Measurements from ENCODE around the gene ATP8B4. TPM values are rescaled to one million over a fixed set of nuclear protein-coding genes. Genes with fewer than 3 reads are reported as not detected.

The ATP8B4 gene
- total and polyA plus RNA-seq, 2 of the 8 experiments (the other 6 are each of a cell fraction or from before 2014, with no cell fraction given): 0.17 to 0.24 TPM

- TF ChIP-seq E2F6 (IDR thresholded peaks at IDR 0.05) (no peak), BRCA1 (IDR thresholded peaks at IDR 0.05; ENCODE audit: low read depth, low read length) (no peak), RFX5 (IDR thresholded peaks at IDR 0.05; ENCODE audit: borderline replicate concordance, low read depth, low read length) (no peak), CEBPB (IDR thresholded peaks at IDR 0.05; ENCODE audit: low read depth, low read length) (no peak), POLR2AphosphoS5 (IDR thresholded peaks at IDR 0.05; ENCODE audit: low read depth, low read length) (no peak), ATF2 (IDR thresholded peaks at IDR 0.05; ENCODE audit: low read length) (no peak)
- H2AFZ ChIP-seq (ENCODE audit: low read length): no peak overlapping the region
- FAIRE-seq: no peak
Observed at GRCh38 chr15:49905221-49905620, 213.8 kb downstream of the ATP8B4 start.

More at GRCh38 chr15:49905221-49905620, 213.8 kb downstream of the ATP8B4 start:
- H4K5ac ChIP-seq (ENCODE audit: insufficient read length, low read depth, low read length): no peak overlapping the region
- H3K23me2 ChIP-seq (ENCODE audit: low read depth, low read length): no peaks in the 10 kb centered on the region
- no peak for DNase-seq (ENCODE audit: low read depth in 1 of 2, low spot score in 2 of 2)
- H2AK5ac ChIP-seq (ENCODE audit: low read depth, low read length): no peak overlapping the region
- H3K56ac ChIP-seq (replicated peaks; ENCODE audit: insufficient read length, low read depth, low read length): no peak overlapping the region
- no peak overlapping the region for H2BK20ac ChIP-seq (ENCODE audit: low read length)
- no peak overlapping the region for H4K91ac ChIP-seq (replicated peaks; ENCODE audit: insufficient read length, low read length)
- no peak overlapping the region for H3K27ac ChIP-seq (ENCODE audit: low read depth, low read length)
- no peaks in the 10 kb centered on the region for H4K20me1 ChIP-seq (replicated peaks in 1 of 2; ENCODE audit: control insufficient read depth in 1 of 2, insufficient read depth in 2 of 2, low read length in 2 of 2)
- H3K27me3 ChIP-seq (replicated peaks in 1 of 4; ENCODE audit: control insufficient read depth in 3 of 4, extremely low read depth in 1 of 4, insufficient read depth in 3 of 4, low read length in 3 of 4): peaks cover 0 to 1% (median 0%) of the 10 kb centered on the region in 4 experiments; a peak in 1 of 7 replicates
- no peak overlapping the region for H3K4me2 ChIP-seq (ENCODE audit: insufficient read depth in 1 of 2, low read depth in 2 of 2, low read length in 2 of 2)
- H3K79me1 ChIP-seq (ENCODE audit: low read depth, low read length): no peaks in the 10 kb centered on the region
- H3K79me2 ChIP-seq (ENCODE audit: control insufficient read depth in 1 of 2, insufficient read depth in 2 of 2, low read length in 2 of 2): no peaks in the 10 kb centered on the region
- H3K4ac ChIP-seq (replicated peaks; ENCODE audit: insufficient read length, low read depth, low read length): no peak overlapping the region
- H4K8ac ChIP-seq (ENCODE audit: extremely low read depth, insufficient read depth, low read length): no peak overlapping the region
- H2BK5ac ChIP-seq (ENCODE audit: low read depth, low read length): no peak overlapping the region
- H3K36me3 ChIP-seq (ENCODE audit: control insufficient read depth in 2 of 4, insufficient read depth in 4 of 4, low read length in 3 of 4): no peaks in the 10 kb centered on the region
- ChIA-PET CTCF (ENCODE audit: partially characterized antibody) (no interaction called here), POLR2A (ENCODE audit: partially characterized antibody) (no interaction called here)
- no peak overlapping the region for H2BK12ac ChIP-seq (ENCODE audit: low read depth, low read length)
- H2BK120ac ChIP-seq (replicated peaks; ENCODE audit: low read depth, low read length): no peak overlapping the region
- H3K4me1 ChIP-seq (replicated peaks in 1 of 4; ENCODE audit: control insufficient read depth in 3 of 4, insufficient read depth in 4 of 4, low read length in 3 of 4): no peaks in the 10 kb centered on the region
- H3K23ac ChIP-seq (ENCODE audit: insufficient read length): no peak overlapping the region
- H2BK15ac ChIP-seq (ENCODE audit: low read length): no peak overlapping the region
- no peaks in the 10 kb centered on the region for H3K9me3 ChIP-seq (ENCODE audit: insufficient read depth in 2 of 2, low read depth in 1 of 2, low read length in 1 of 2)
- H3K4me3 ChIP-seq (ENCODE audit: extremely low read depth in 1 of 4, insufficient read depth in 2 of 4, low read depth in 3 of 4, low read length in 4 of 4): no peak overlapping the region
- no peak overlapping the region for H3K14ac ChIP-seq (ENCODE audit: insufficient read length)
- H3K9ac ChIP-seq (replicated peaks in 1 of 4; ENCODE audit: extremely low read depth in 1 of 4, low read depth in 3 of 4, low read length in 3 of 4): no peak overlapping the region
- no peak overlapping the region for H3K18ac ChIP-seq (ENCODE audit: extremely low read depth, low read length)
